Uterus (tissue), 4 donors: ENCODE data around the gene NOTO. TPM values are rescaled to one million over a fixed set of nuclear protein-coding genes. Genes with fewer than 3 reads are reported as not detected.

Experiments used
- DNase-seq, 2 donors: peaks; one replicate each; pipeline ENCODE4 v3.0.0-alpha.2; 2019 to 2020
- H3K27ac ChIP-seq, 2 donors: fragments of 200-600 bp; sonication (generic); 1 replicate in 1 of 2; 2 replicates in 1 of 2; pipeline ENCODE4 v1.5.1; 2016 to 2018
- H3K27me3 ChIP-seq, 2 donors: fragments of 200-600 bp; sonication (generic); one replicate each; pipeline ENCODE4 v1.5.1; 2018 to 2019; ENCODE audit warnings: control low read depth in 1 of 2
- H3K36me3 ChIP-seq, 2 donors: fragments of 200-600 bp; sonication (generic); one replicate each; pipeline ENCODE4 v1.5.1; 2019; ENCODE audit warnings: control low read depth in 1 of 2
- H3K4me1 ChIP-seq, 2 donors: fragments of 200-600 bp; sonication (generic); one replicate each; pipeline ENCODE4 v1.5.1; 2018 to 2019; ENCODE audit warnings: control low read depth in 1 of 2
- H3K4me3 ChIP-seq, 2 donors: fragments of 200-600 bp; sonication (generic); 1 replicate in 1 of 2; 2 replicates in 1 of 2; pipeline ENCODE4 v1.5.1; 2018 to 2019; ENCODE audit warnings: mild to moderate bottlenecking in 1 of 2
- H3K9me3 ChIP-seq, 2 donors: fragments of 200-600 bp; sonication (generic); one replicate each; pipeline ENCODE4 v1.5.1; 2019; ENCODE audit warnings: control low read depth in 1 of 2
- POLR2A ChIP-seq, 2 donors: fragments of 450-650 bp; IDR thresholded peaks; one replicate each; pipeline ENCODE4 v1.6.1; 2016; ENCODE audit warnings: antibody characterized with exemption in 2 of 2, mild to moderate bottlenecking in 1 of 2, moderate library complexity in 1 of 2
- intact Hi-C: fragments of 100-400 bp; cut with DNase I; formaldehyde crosslinking; loops from one replicate; pipeline ENCODE4 v1.15.1; 2023; ENCODE audit warnings: low total_unique reads
- total RNA-seq, 4 donors: library from RNA; depleted of rRNA in 3 of 4; stranded (reverse); fragments of >200 nt in 3 of 4; gene quantifications; one replicate each; pipeline versions ENCODE4 v1.1.0 to v1.2.4, GENCODE V29; 2014 to 2023
- TF ChIP-seq, protein P1 (sequence below), 4 experiments: fragments of 200-600 bp in 2 of 4; fragments of 450-650 bp in 2 of 4; sonication (generic) in 2 of 4; IDR thresholded peaks; one replicate each; pipeline ENCODE4 v1.5.1; 2016 to 2019; ENCODE audit warnings: antibody characterized with exemption in 4 of 4, mild to moderate bottlenecking in 2 of 4, moderate library complexity in 1 of 4
- donor health status: DM: yes; HTN: yes; CAD: no.

Gene NOTO
- total RNA-seq, 4 donors from 2014 or later = not detected

DNA sequence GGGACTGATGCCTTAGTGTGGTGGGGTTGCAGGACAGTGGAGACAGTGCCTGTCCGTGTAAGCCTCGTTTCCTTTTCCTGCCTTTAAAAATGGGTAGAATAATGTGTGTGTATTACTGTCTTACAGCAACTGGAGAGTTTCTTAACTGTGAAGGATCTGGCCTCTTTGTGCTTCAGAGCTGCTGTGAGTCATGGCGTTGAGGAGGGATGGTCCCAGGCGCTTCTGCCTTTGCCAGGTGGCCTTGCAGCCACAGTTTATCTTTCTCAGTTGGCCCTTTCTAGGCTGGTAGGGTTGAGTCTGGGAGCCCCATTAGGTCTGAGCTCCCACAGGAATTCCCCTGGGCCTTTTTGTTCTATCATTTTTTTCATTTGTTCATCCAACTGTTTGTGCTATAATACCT is 21.4 kb downstream of the NOTO start:
- Histone ChIP-seq H3K4me3 (no peak overlapping the region), H3K4me1 (no peaks in the 10 kb centered on the region), H3K27ac (no peak overlapping the region), H3K27me3 (no peaks in the 10 kb centered on the region), H3K36me3 (no peaks in the 10 kb centered on the region), H3K9me3 (no peaks in the 10 kb centered on the region)
- TF ChIP-seq, protein P1, sequence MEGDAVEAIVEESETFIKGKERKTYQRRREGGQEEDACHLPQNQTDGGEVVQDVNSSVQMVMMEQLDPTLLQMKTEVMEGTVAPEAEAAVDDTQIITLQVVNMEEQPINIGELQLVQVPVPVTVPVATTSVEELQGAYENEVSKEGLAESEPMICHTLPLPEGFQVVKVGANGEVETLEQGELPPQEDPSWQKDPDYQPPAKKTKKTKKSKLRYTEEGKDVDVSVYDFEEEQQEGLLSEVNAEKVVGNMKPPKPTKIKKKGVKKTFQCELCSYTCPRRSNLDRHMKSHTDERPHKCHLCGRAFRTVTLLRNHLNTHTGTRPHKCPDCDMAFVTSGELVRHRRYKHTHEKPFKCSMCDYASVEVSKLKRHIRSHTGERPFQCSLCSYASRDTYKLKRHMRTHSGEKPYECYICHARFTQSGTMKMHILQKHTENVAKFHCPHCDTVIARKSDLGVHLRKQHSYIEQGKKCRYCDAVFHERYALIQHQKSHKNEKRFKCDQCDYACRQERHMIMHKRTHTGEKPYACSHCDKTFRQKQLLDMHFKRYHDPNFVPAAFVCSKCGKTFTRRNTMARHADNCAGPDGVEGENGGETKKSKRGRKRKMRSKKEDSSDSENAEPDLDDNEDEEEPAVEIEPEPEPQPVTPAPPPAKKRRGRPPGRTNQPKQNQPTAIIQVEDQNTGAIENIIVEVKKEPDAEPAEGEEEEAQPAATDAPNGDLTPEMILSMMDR (IDR thresholded peaks at IDR 0.05) = no peak
- no peak for TF ChIP-seq POLR2A (IDR thresholded peaks at IDR 0.05)
- intact Hi-C loops = no loop called here
- no peak for DNase-seq

DNA sequence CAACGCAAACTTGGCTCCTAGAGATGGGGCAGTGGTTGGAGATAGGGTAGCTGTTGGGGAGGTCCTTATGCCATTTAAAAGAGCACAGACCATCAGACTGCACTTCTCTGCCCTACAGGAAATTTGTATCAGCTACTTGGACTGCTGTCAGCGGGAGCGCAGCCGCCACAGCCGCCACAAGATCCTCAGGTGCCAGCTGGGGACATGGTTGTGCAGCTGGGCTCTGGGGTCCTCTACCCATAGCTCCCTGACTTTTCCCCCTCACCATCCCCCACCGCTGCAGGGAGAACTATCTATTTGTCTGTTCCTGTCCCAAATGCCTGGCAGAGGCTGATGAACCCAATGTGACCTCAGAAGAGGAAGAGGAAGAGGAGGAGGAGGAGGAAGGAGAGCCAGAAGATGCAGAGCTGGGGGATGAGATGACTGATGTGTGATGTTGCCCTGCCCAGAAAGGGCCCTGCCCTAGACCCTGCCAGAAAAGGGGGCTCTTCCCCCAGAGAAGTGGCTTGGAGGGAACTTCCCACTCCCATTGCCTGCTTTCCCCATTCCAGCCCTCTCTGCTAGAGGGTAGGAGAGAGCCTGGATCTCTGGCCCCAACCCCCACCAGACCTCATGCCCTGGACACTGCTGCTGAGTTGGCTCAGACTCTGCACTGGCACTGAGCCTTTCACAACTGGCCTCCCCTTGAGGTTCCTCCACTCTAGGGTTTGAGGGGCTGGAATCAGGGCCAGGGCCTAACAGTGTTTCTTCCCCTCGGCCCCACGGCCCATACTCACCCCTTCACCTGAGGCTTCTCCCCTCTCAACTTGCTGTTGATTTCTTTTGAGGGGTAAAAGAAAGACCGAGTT is 23.4 kb downstream of the NOTO start:
- no peaks in the 10 kb centered on the region for H3K36me3 ChIP-seq

DNA sequence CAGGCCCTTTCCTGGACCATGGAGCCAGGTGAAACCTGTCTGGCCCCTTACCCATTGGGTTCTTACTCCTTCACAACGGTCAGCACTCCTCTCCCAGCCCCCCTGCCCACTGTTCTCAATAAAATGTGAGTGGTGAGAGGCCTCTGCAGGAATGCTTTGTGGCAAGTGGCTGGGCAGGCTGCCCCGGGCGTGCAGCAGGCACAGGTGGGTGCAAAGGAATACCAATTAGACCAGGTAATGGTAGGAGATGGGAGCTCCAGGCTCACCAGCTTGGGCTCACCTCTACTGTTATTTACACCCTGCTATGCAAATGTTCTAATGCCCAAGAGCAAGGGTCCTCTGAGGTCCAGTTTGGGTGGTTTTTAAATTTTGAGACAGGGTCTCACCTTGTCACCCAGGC is 24.7 kb downstream of the NOTO start:
- no peaks in the 10 kb centered on the region for H3K4me1 ChIP-seq
- no peaks in the 10 kb centered on the region for H3K9me3 ChIP-seq
- H3K27ac ChIP-seq = no peak overlapping the region
- no peak overlapping the region for H3K4me3 ChIP-seq
- DNase-seq = no peak
- intact Hi-C loops = no loop called here
- TF ChIP-seq, protein P1 (IDR thresholded peaks at IDR 0.05) = no peak
- TF ChIP-seq POLR2A (IDR thresholded peaks at IDR 0.05) = no peak
- H3K36me3 ChIP-seq = no peaks in the 10 kb centered on the region
- no peaks in the 10 kb centered on the region for H3K27me3 ChIP-seq

More for the DNA sequence above, 23.4 kb downstream of the NOTO start:
- H3K4me1 ChIP-seq = no peaks in the 10 kb centered on the region
- no peaks in the 10 kb centered on the region for H3K9me3 ChIP-seq
- H3K27me3 ChIP-seq = no peaks in the 10 kb centered on the region
- intact Hi-C loops = no loop called here
- DNase-seq = no peak
- no peak overlapping the region for H3K4me3 ChIP-seq
- no peak for TF ChIP-seq POLR2A (IDR thresholded peaks at IDR 0.05)
- TF ChIP-seq, protein P1 (IDR thresholded peaks at IDR 0.05) = no peak
- no peak overlapping the region for H3K27ac ChIP-seq

DNA sequence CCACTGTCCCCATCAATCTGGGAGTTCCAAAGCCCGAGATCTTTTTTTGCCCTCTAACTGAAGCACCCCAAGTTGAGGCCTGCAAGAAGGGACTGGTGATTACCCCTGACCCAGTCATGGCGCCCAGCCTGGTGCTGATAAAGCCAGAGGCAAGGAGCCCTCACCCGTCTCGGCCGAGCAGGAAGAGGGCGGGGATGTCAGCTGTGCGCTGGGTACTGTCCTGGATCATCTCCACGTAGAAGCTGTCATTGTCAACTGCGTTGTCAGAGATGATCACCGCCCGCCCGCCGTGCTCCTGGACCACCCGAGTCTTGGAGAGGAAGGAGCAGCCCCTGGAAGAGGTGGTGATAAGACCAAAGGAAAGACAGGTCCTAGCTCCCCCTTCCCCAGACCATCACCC is 26.3 kb downstream of the NOTO start:
- no peak for DNase-seq
- Histone ChIP-seq H3K36me3 (no peaks in the 10 kb centered on the region), H3K27ac (no peak overlapping the region), H3K27me3 (no peaks in the 10 kb centered on the region), H3K9me3 (no peaks in the 10 kb centered on the region), H3K4me3 (no peak overlapping the region), H3K4me1 (no peaks in the 10 kb centered on the region)
- TF ChIP-seq, protein P1 (IDR thresholded peaks at IDR 0.05) = no peak
- no peak for TF ChIP-seq POLR2A (IDR thresholded peaks at IDR 0.05)
- intact Hi-C loops = no loop called here

GRCh38 chr2:73232403-73233153 is 30.2 kb downstream of the NOTO start:
- peak overlapping the region; percentile 61 to 98 for H3K4me3 ChIP-seq
- intact Hi-C loops = no loop called here

More at GRCh38 chr2:73232403-73233153, 30.2 kb downstream of the NOTO start:
- peaks cover 0 to 9% of the 10 kb centered on the region in 2 donors for H3K4me1 ChIP-seq
- H3K36me3 ChIP-seq = no peaks in the 10 kb centered on the region
- no peaks in the 10 kb centered on the region for H3K27me3 ChIP-seq
- TF ChIP-seq, protein P1 (IDR thresholded peaks at IDR 0.05) = no peak
- TF ChIP-seq POLR2A (IDR thresholded peaks at IDR 0.05) = no peak
- H3K27ac ChIP-seq = peak overlapping the region; percentile 40 to 50
- no peaks in the 10 kb centered on the region for H3K9me3 ChIP-seq
- peak in 1 of 2 donors; percentile 31 for DNase-seq
